ENCODE measurements around the gene KRT80. TPM values are rescaled to one million over a fixed set of nuclear protein-coding genes. Genes with fewer than 3 reads are reported as not detected.

The KRT80 gene
- total RNA-seq, 1 donor from 2014 or later, result 7.9 TPM

DNA sequence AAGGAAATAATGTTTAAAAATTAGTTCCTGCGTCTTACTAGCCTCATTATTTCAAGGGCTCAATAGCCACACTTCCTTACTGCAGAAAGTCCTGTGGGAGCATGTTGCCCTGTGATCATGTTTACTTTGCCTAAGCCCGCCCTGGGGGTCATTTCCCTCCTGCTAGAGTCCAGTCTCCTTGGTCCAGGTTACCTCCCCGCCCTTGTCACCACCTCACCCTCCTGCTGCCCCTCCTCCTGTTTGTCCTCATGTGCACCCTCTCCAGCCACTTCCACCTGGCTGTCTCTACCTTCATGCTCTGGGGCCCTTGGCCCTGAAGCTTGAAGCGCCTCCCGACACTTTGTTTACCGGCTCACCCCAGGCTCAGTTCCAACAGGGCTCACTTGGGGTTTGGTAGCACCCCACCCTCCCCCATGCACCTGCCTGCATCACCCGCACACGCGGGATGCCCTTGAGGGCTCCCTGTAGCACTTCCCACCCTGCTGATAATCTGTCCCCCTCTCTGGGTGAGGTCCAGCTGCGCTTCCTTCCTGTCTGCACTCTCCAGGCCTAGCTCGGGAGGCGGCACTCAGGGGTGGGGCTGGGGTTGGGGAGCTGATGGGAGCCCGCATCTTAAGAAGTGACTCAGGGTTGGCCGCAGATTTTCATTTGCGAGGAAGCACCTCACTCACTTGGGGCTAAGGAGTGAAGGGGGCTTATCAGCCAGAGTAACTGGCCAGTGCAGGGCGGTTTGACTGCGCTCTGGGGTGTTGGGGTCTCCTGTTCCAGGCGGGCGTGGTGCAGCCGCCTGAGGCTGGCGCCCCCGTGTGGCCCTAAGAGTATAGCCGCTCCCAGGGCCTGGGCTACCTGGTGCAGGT is 72.2 kb downstream of the KRT80 start:
- intact Hi-C loops (cut with DNase I), result no loop called here
- Histone ChIP-seq H3K4me1 (no peaks in the 10 kb centered on the region), H3K27ac (no peak overlapping the region), H3K9me3 (no peaks in the 10 kb centered on the region), H3K27me3 (no peaks in the 10 kb centered on the region), H3K4me3 (no peak overlapping the region), H3K36me3 (no peaks in the 10 kb centered on the region)
- TF ChIP-seq POLR2A (IDR thresholded peaks at IDR 0.05) (no peak), POLR2AphosphoS5 (IDR thresholded peaks at IDR 0.05; ENCODE audit: insufficient read depth in 1 of 2, low read depth in 1 of 2) (no peak)
- TF ChIP-seq, protein P1, sequence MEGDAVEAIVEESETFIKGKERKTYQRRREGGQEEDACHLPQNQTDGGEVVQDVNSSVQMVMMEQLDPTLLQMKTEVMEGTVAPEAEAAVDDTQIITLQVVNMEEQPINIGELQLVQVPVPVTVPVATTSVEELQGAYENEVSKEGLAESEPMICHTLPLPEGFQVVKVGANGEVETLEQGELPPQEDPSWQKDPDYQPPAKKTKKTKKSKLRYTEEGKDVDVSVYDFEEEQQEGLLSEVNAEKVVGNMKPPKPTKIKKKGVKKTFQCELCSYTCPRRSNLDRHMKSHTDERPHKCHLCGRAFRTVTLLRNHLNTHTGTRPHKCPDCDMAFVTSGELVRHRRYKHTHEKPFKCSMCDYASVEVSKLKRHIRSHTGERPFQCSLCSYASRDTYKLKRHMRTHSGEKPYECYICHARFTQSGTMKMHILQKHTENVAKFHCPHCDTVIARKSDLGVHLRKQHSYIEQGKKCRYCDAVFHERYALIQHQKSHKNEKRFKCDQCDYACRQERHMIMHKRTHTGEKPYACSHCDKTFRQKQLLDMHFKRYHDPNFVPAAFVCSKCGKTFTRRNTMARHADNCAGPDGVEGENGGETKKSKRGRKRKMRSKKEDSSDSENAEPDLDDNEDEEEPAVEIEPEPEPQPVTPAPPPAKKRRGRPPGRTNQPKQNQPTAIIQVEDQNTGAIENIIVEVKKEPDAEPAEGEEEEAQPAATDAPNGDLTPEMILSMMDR (IDR thresholded peaks at IDR 0.05), result peak in 1 of 3 experiments; percentile 10
- peak; percentile 84 to 88 for DNase-seq (ENCODE audit: extremely low spot score in 2 of 2)

Other genes starting within 250 kb of the KRT80 start
- gene ACVR1B, start 240.3 kb downstream of the KRT80 start, total RNA-seq, result 23.6 TPM
- 47.1 TPM for gene TAMALIN, start 185.1 kb downstream of the KRT80 start, total RNA-seq
- gene NR4A1, start 140.6 kb downstream of the KRT80 start, total RNA-seq, result 465 TPM
- 27.7 TPM for gene ATG101, start 122.0 kb downstream of the KRT80 start, total RNA-seq
- 1.5 TPM for gene SMIM41, start 112.3 kb downstream of the KRT80 start, total RNA-seq
- 7.6 TPM for gene KRT7, start 41.2 kb upstream of the KRT80 start, total RNA-seq
- not detected for gene KRT86, start 82.6 kb upstream of the KRT80 start, total RNA-seq
- not detected for gene KRT81, start 99.5 kb upstream of the KRT80 start, total RNA-seq
- not detected for gene KRT83, start 129.4 kb upstream of the KRT80 start, total RNA-seq
- not detected for gene KRT85, start 175.5 kb upstream of the KRT80 start, total RNA-seq
- not detected for gene KRT84, start 193.6 kb upstream of the KRT80 start, total RNA-seq
- not detected for gene KRT82, start 214.3 kb upstream of the KRT80 start, total RNA-seq
- not detected for gene KRT75, start 242.4 kb upstream of the KRT80 start, total RNA-seq

All from vagina (tissue), 2 donors.